H9 (cell line): Measurements from ENCODE around the gene SLC35D3. TPM values are rescaled to one million over a fixed set of nuclear protein-coding genes. Genes with fewer than 3 reads are reported as not detected.

Experiments used
- DNase-seq: peaks from one replicate; pipeline ENCODE4 v3.0.0-alpha.2; 2017
- H2AFZ ChIP-seq: one replicate; pipeline ENCODE4 v1.6.1; 2013; ENCODE audit warnings: mild to moderate bottlenecking, low read length, control low read depth, moderate library complexity
- H2AK5ac ChIP-seq: 2 replicates; pipeline ENCODE4 v1.6.1; 2013; ENCODE audit warnings: low read length, control low read depth, mixed read lengths; ENCODE audit not compliant: insufficient read length
- H2BK120ac ChIP-seq: one replicate; pipeline ENCODE4 v1.6.1; 2013; ENCODE audit warnings: low read depth, mild to moderate bottlenecking, low read length, control low read depth, inconsistent platforms; ENCODE audit not compliant: poor library complexity, severe bottlenecking
- H2BK12ac ChIP-seq: 2 replicates; pipeline ENCODE4 v1.6.1; 2013; ENCODE audit warnings: low read length, control low read depth, mixed read lengths, low read depth; ENCODE audit not compliant: insufficient read length
- H2BK15ac ChIP-seq: 2 replicates; pipeline ENCODE4 v1.6.1; 2013; ENCODE audit warnings: low read depth, low read length, control low read depth
- H2BK20ac ChIP-seq: one replicate; pipeline ENCODE4 v1.6.1; 2013; ENCODE audit warnings: low read depth, mild to moderate bottlenecking, low read length, control low read depth, inconsistent platforms; ENCODE audit not compliant: poor library complexity, severe bottlenecking
- H2BK5ac ChIP-seq: 2 replicates; pipeline ENCODE4 v1.6.1; 2013; ENCODE audit warnings: low read length, control low read depth, mixed read lengths; ENCODE audit not compliant: insufficient read length
- H3K14ac ChIP-seq: 2 replicates; pipeline ENCODE4 v1.6.1; 2013; ENCODE audit warnings: low read length, control low read depth; ENCODE audit not compliant: insufficient read depth
- H3K18ac ChIP-seq: 2 replicates; pipeline ENCODE4 v1.6.1; 2013; ENCODE audit warnings: low read depth, mild to moderate bottlenecking, mixed read lengths, low read length, control low read depth; ENCODE audit not compliant: insufficient read length
- H3K23ac ChIP-seq: 2 replicates; pipeline ENCODE4 v1.6.1; 2013; ENCODE audit warnings: low read length, control low read depth, mixed read lengths, low read depth; ENCODE audit not compliant: insufficient read length
- H3K23me2 ChIP-seq: 2 replicates; pipeline ENCODE4 v1.6.1; 2013; ENCODE audit warnings: low read depth, mild to moderate bottlenecking, mixed read lengths, low read length, control low read depth; ENCODE audit not compliant: insufficient read length, poor library complexity, severe bottlenecking
- H3K27ac ChIP-seq: 2 replicates; pipeline ENCODE4 v1.5.1; 2013; ENCODE audit warnings: low read length, control low read depth, mixed read lengths, low read depth; ENCODE audit not compliant: insufficient read length
- H3K27me3 ChIP-seq: 2 replicates; pipeline ENCODE4 v1.6.1; 2013; ENCODE audit warnings: low read length, control low read depth, inconsistent platforms; ENCODE audit not compliant: insufficient read depth
- H3K4ac ChIP-seq: 2 replicates; pipeline ENCODE4 v1.6.1; 2013; ENCODE audit warnings: low read depth, mild to moderate bottlenecking, control low read depth, inconsistent platforms, low read length, moderate library complexity
- H3K4me1 ChIP-seq: 2 replicates; pipeline ENCODE4 v1.6.1; 2013; ENCODE audit warnings: low read length, control low read depth, inconsistent platforms; ENCODE audit not compliant: insufficient read depth
- H3K4me2 ChIP-seq: 2 replicates; pipeline ENCODE4 v1.6.1; 2013; ENCODE audit warnings: low read length, control low read depth, mixed read lengths; ENCODE audit not compliant: insufficient read length, insufficient read depth
- H3K56ac ChIP-seq: 2 replicates; pipeline ENCODE4 v1.6.1; 2013; ENCODE audit warnings: low read depth, mild to moderate bottlenecking, mixed read lengths, low read length, control low read depth; ENCODE audit not compliant: insufficient read length
- H3K79me1 ChIP-seq: 2 replicates; pipeline ENCODE4 v1.6.1; 2013; ENCODE audit warnings: low read depth, mild to moderate bottlenecking, moderate library complexity, low read length, control low read depth, inconsistent platforms; ENCODE audit not compliant: insufficient read depth, poor library complexity, severe bottlenecking
- H3K79me2 ChIP-seq: 2 replicates; pipeline ENCODE4 v1.6.1; 2013; ENCODE audit warnings: low read length, control low read depth, inconsistent platforms; ENCODE audit not compliant: insufficient read depth
- H3K9ac ChIP-seq: 2 replicates; pipeline ENCODE4 v1.6.1; 2013; ENCODE audit warnings: low read length, control low read depth, mixed read lengths; ENCODE audit not compliant: insufficient read length; ENCODE audit errors: extremely low read depth
- H3K9me3 ChIP-seq: one replicate; pipeline ENCODE4 v1.6.1; 2013; ENCODE audit warnings: low read depth, low read length, inconsistent platforms; ENCODE audit not compliant: control insufficient read depth
- H3T11ph ChIP-seq: one replicate; pipeline ENCODE4 v1.6.1; 2013; ENCODE audit warnings: mild to moderate bottlenecking, low read length, control low read depth, inconsistent platforms
- H4K20me1 ChIP-seq: one replicate; pipeline ENCODE4 v1.6.1; 2013; ENCODE audit not compliant: control insufficient read depth, insufficient read length, insufficient read depth
- H4K5ac ChIP-seq: 2 replicates; pipeline ENCODE4 v1.6.1; 2013; ENCODE audit warnings: low read depth, mild to moderate bottlenecking, mixed read lengths, low read length, control low read depth; ENCODE audit not compliant: insufficient read length
- H4K8ac ChIP-seq: replicated peaks from 2 replicates; pipeline ENCODE4 v1.6.1; 2013; ENCODE audit warnings: low read length, control low read depth, mixed read lengths, low read depth; ENCODE audit not compliant: insufficient read length
- H4K91ac ChIP-seq: 2 replicates; pipeline ENCODE4 v1.6.1; 2013; ENCODE audit warnings: low read depth, mild to moderate bottlenecking, moderate library complexity, mixed read lengths, low read length, control low read depth; ENCODE audit not compliant: insufficient read length
- H3K27ac Mint-ChIP-seq, 3 experiments: 2 replicates in 2 of 3; 3 replicates in 1 of 3; pipeline ENCODE4 v1.8.0; 2020 to 2021; ENCODE audit warnings: mixed read lengths in 3 of 3, mild to moderate bottlenecking in 1 of 3, moderate library complexity in 1 of 3
- H3K27me3 Mint-ChIP-seq: 2 replicates; pipeline ENCODE4 v1.8.0; 2021; ENCODE audit warnings: low read depth, mild to moderate bottlenecking, moderate library complexity, mixed read lengths
- H3K36me3 Mint-ChIP-seq, 3 experiments: 2 replicates in 2 of 3; 3 replicates in 1 of 3; pipeline ENCODE4 v1.8.0; 2020 to 2021; ENCODE audit warnings: low read depth in 3 of 3, mixed read lengths in 3 of 3; ENCODE audit not compliant: insufficient read depth in 1 of 3
- H3K4me1 Mint-ChIP-seq, 2 experiments: 2 replicates each; pipeline ENCODE4 v1.8.0; 2020; ENCODE audit warnings: mixed read lengths in 2 of 2
- H3K4me3 Mint-ChIP-seq, 2 experiments: 2 replicates in 1 of 2; 3 replicates in 1 of 2; pipeline ENCODE4 v1.8.0; 2020 to 2021; ENCODE audit warnings: mild to moderate bottlenecking in 2 of 2, mixed read lengths in 2 of 2, moderate library complexity in 1 of 2
- H3K9me3 Mint-ChIP-seq, 2 experiments: 2 replicates in 1 of 2; 3 replicates in 1 of 2; pipeline ENCODE4 v1.8.0; 2020; ENCODE audit warnings: mild to moderate bottlenecking in 2 of 2, mixed read lengths in 2 of 2, moderate library complexity in 1 of 2
- CTCF ChIP-seq: fragments of 200-600 bp; sonication (generic); conservative IDR thresholded peaks from 3 replicates; pipeline ENCODE4 v1.8.0; 2021; ENCODE audit warnings: antibody characterized with exemption, mild to moderate bottlenecking
- WGBS: extraction: QIAGEN DNeasy Blood & Tissue Kit; methylation state at CpG from one replicate; pipeline ENCODE4 v1.1.7; 2013; ENCODE audit warnings: missing lambda C conversion rate, low lambda C conversion rate, mixed read lengths; ENCODE audit not compliant: insufficient read length; ENCODE audit errors: extremely low coverage; 5-methylcytosine and 5-hydroxymethylcytosine counted together
- total RNA-seq: library from RNA; stranded (reverse); gene quantifications from 2 replicates; pipeline ENCODE4 v1.2.1, GENCODE V29; 2021

Gene SLC35D3
- total RNA-seq, 1 experiment from 2014 or later, result 0.17 TPM

- H2AFZ ChIP-seq, result no peak overlapping the region
- H2BK15ac ChIP-seq, result no peak overlapping the region
- H3K27ac ChIP-seq, result no peak overlapping the region
- H4K20me1 ChIP-seq, result no peaks in the 10 kb centered on the region
- no peak overlapping the region; a peak in 1 of 7 replicates for H3K27ac Mint-ChIP-seq
- TF ChIP-seq CTCF, result no peak
- no peak overlapping the region for H4K91ac ChIP-seq
- no peak overlapping the region for H3K9ac ChIP-seq
- no peak overlapping the region for H2BK120ac ChIP-seq
- no peak overlapping the region for H3K4ac ChIP-seq
- H3T11ph ChIP-seq, result no peak overlapping the region
- no peak overlapping the region for H3K23ac ChIP-seq
- H3K36me3 Mint-ChIP-seq, result peaks cover 0 to 7% (median 3%) of the 10 kb centered on the region in 3 experiments; a peak in 5 of 7 replicates
- no peaks in the 10 kb centered on the region for H3K27me3 ChIP-seq
- H2BK20ac ChIP-seq, result no peak overlapping the region
- H3K4me1 Mint-ChIP-seq, result peaks cover 6% of the 10 kb centered on the region in 2 experiments
- DNase-seq, result no peak
- H3K4me3 Mint-ChIP-seq, result no peak overlapping the region
- no peak overlapping the region for H3K4me2 ChIP-seq
- H3K56ac ChIP-seq, result no peak overlapping the region
- H3K79me2 ChIP-seq, result no peaks in the 10 kb centered on the region
- peaks cover 17% of the 10 kb centered on the region for H3K27me3 Mint-ChIP-seq
- no peaks in the 10 kb centered on the region for H3K79me1 ChIP-seq
- no peaks in the 10 kb centered on the region for H3K9me3 Mint-ChIP-seq
- no peak overlapping the region for H3K14ac ChIP-seq
- H2BK5ac ChIP-seq, result no peak overlapping the region
- no peak overlapping the region for H3K18ac ChIP-seq
- H3K23me2 ChIP-seq, result no peaks in the 10 kb centered on the region
- H4K8ac ChIP-seq, result no peak overlapping the region
- H3K9me3 ChIP-seq, result no peaks in the 10 kb centered on the region
- no CpG with 5 or more reads among the region's 1 CpG for WGBS
- H2AK5ac ChIP-seq, result no peak overlapping the region
- no peaks in the 10 kb centered on the region; the same call in 1 of the 2 replicates for H3K4me1 ChIP-seq
- no peak overlapping the region for H4K5ac ChIP-seq
- H2BK12ac ChIP-seq, result no peak overlapping the region
Observed at GRCh38 chr6:136914947-136915346, 7.2 kb upstream of the SLC35D3 start.
